Heart right ventricle (tissue), 16 donors: ENCODE measurements around the gene DND1. TPM values are rescaled to one million over a fixed set of nuclear protein-coding genes. Genes with fewer than 3 reads are reported as not detected.
A peak's percentile ranks its signal among the peaks of the same experiment; 100 is the strongest.
"Not testable (repeated sequence)": the region's sequence is repeated elsewhere in the genome, so short reads cannot be mapped to it uniquely, and the experiment has no call there.

ENCODE experiments used
- ATAC-seq, 8 donors: fragments of 200-7000 bp; cut with Tn5 transposase; one replicate each; pipeline ENCODE4 v1.9.1; 2020; ENCODE audit warnings: mild to moderate bottlenecking in 8 of 8, moderate library complexity in 8 of 8, moderate number of reproducible peaks in 1 of 8
- DNase-seq, 2 donors: peaks; one replicate each; pipeline ENCODE4 v3.0.0-alpha.2; 2020
- H3K27ac ChIP-seq, 10 donors: fragments of 200-600 bp; sonication (generic) in 2 of 10; one replicate each; pipeline versions ENCODE4 v1.5.0 to v1.8.0; 2020 to 2022; ENCODE audit warnings: mild to moderate bottlenecking in 3 of 10
- H3K27me3 ChIP-seq, 7 donors: fragments of 200-600 bp; one replicate each; pipeline ENCODE4 v1.8.0; 2021 to 2022; ENCODE audit warnings: mild to moderate bottlenecking in 2 of 7
- H3K36me3 ChIP-seq, 9 donors: fragments of 200-600 bp; sonication (generic) in 1 of 9; one replicate each; pipeline versions ENCODE4 v1.5.0 to v1.8.0; 2020 to 2022; ENCODE audit warnings: mild to moderate bottlenecking in 2 of 9
- H3K4me1 ChIP-seq, 9 donors: fragments of 200-600 bp; sonication (generic) in 1 of 9; one replicate each; pipeline versions ENCODE4 v1.5.0 to v1.8.0; 2020 to 2022; ENCODE audit warnings: mild to moderate bottlenecking in 4 of 9
- H3K4me3 ChIP-seq, 10 donors: fragments of 200-600 bp; sonication (generic) in 2 of 10; one replicate each; pipeline versions ENCODE4 v1.5.0 to v1.8.0; 2020 to 2022; ENCODE audit warnings: mild to moderate bottlenecking in 7 of 10, moderate library complexity in 2 of 10
- H3K9me3 ChIP-seq, 11 donors: fragments of 200-600 bp in 10 of 11; sonication (generic) in 2 of 11; one replicate each; pipeline versions ENCODE4 v1.5.0 to v1.8.0; 2013 to 2022; ENCODE audit warnings: mild to moderate bottlenecking in 2 of 11, control low read depth in 1 of 11, moderate library complexity in 1 of 11
- WGBS, 2 donors: extraction: QIAGEN DNeasy Blood & Tissue Kit; methylation state at CpG; one replicate each; pipeline ENCODE4 v1.1.7; 2013; ENCODE audit warnings: inconsistent platforms in 1 of 2; 5-methylcytosine and 5-hydroxymethylcytosine counted together
- intact Hi-C, 10 donors: fragments of 100-400 bp; cut with DNase I; formaldehyde crosslinking; loops; one replicate each; pipeline versions ENCODE4 v1.11.1 to v1.14.2; 2022
- polyA plus RNA-seq, 2 donors: library from polyadenylated mRNA; stranded (reverse); fragments of 200-250 nt; gene quantifications; one replicate each; pipeline ENCODE4 v1.2.3, GENCODE V29; 2013
- total RNA-seq, 10 donors: library from RNA; stranded (reverse); fragmentation: NEBNext Ultra II Directional in 3 of 10; extraction: Animal tissue kit (Norgen Biotek cat#: 25700) in 3 of 10; gene quantifications; one replicate each; pipeline versions ENCODE4 v1.2.1 to v1.2.4, GENCODE V29; 2021 to 2023
- TF ChIP-seq, protein P1 (sequence below), 9 donors: fragments of 200-600 bp; sonication (generic) in 2 of 9; IDR thresholded peaks; one replicate each; pipeline versions ENCODE4 v1.5.0 to v1.8.0; 2021 to 2022; ENCODE audit warnings: antibody characterized with exemption in 9 of 9, mild to moderate bottlenecking in 5 of 9, moderate library complexity in 1 of 9
- donor health status: Arrhythmogenic right ventricular cardiomyopathy.
- donor health status: ischemic (EF 13 %, LVEDD 7.1; RV severe dilation, severe dysfunction).
- donor health status: healthy with polysubstance abuse.
- donor health status: DM: no; HTN: yes; CAD: no.
- donor health status: DM: no; HTN: no; CAD: no.
- donor health status: ischemic (EF 25% LVEDD 6.9; RV normal size, moderate dysfunction).
- donor health status: ischemic (EF 25% LVEDD 5.7; RV mildly dilated, moderate dysfunction).
- donor health status: healthy.
- donor health status: DM: yes; HTN: yes; CAD: no.
- donor health status: Ischemic cardiomyopathy.
- donor health status: ischemic (EF 35%, LVEDD 5.7; RV mildly dilated, moderate dysfunction).
- donor health status: nonischemic (EF 11% LVEDD 7.7; RV severe dilation, severe dysfunction).
- donor health status: DM: yes; HTN: yes; CAD: no.
- donor health status: PGD.
- donor health status: ischemic (EF 29% LVEDD 5.4; RV normal size, mild dysfunction).
- donor health status: nonischemic (EF 23%, LVEDD 6.1; RV moderate dilation, normal function).

Gene DND1
- total and polyA plus RNA-seq, 12 donors, result 0.17 to 2.0 (median 0.34) TPM; not detected in 1

DNA sequence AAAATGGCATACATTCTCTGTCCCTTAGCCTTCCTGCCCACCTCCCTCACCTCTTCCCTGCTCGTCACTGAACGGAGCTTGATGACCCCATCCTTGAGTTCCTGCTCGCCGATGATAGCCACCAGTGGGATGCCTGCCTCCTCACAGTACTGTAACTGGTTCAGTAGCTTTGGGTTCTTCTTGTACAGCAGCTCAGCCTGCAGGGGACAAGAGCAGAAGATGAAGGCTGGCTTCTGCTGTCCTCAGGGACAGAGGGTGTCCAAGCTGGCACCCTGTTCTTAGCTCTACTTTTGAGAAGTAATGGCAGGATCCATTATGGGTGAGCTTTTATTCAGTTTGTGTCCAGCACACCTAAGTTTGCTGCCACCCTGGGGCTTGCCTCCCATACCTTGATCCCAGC, 1.3 kb upstream of the DND1 start:
- Histone ChIP-seq H3K27me3 (no peaks in the 10 kb centered on the region), H3K4me1 (no peaks in the 10 kb centered on the region), H3K9me3 (no peaks in the 10 kb centered on the region), H3K4me3 (no peak overlapping the region), H3K36me3 (peaks cover 0 to 98% (median 73%) of the 10 kb centered on the region in 9 donors), H3K27ac (no peak overlapping the region)
- no peak for ATAC-seq
- DNase-seq, result no peak
- intact Hi-C loops, result no loop called here
- TF ChIP-seq, protein P1, sequence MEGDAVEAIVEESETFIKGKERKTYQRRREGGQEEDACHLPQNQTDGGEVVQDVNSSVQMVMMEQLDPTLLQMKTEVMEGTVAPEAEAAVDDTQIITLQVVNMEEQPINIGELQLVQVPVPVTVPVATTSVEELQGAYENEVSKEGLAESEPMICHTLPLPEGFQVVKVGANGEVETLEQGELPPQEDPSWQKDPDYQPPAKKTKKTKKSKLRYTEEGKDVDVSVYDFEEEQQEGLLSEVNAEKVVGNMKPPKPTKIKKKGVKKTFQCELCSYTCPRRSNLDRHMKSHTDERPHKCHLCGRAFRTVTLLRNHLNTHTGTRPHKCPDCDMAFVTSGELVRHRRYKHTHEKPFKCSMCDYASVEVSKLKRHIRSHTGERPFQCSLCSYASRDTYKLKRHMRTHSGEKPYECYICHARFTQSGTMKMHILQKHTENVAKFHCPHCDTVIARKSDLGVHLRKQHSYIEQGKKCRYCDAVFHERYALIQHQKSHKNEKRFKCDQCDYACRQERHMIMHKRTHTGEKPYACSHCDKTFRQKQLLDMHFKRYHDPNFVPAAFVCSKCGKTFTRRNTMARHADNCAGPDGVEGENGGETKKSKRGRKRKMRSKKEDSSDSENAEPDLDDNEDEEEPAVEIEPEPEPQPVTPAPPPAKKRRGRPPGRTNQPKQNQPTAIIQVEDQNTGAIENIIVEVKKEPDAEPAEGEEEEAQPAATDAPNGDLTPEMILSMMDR (IDR thresholded peaks at IDR 0.05), result no peak
- WGBS, 2 donors, result 95 to 96% methylated on average over 4 of the region's 4 CpGs

- Histone ChIP-seq H3K4me3 (no peak overlapping the region), H3K36me3 (peaks cover 0 to 98% (median 75%) of the 10 kb centered on the region in 9 donors), H3K27ac (no peak overlapping the region), H3K27me3 (no peaks in the 10 kb centered on the region), H3K9me3 (no peaks in the 10 kb centered on the region), H3K4me1 (no peaks in the 10 kb centered on the region)
- WGBS, 2 donors, result 86 to 91% methylated on average over 2 of the region's 2 CpGs
- no peak for ATAC-seq
- TF ChIP-seq, protein P1 (IDR thresholded peaks at IDR 0.05), result no peak
- intact Hi-C loops, result no loop called here
- no peak for DNase-seq
These were observed 835 bp upstream of the DND1 start for GRCh38 chr5:140674211-140674610.

DNA sequence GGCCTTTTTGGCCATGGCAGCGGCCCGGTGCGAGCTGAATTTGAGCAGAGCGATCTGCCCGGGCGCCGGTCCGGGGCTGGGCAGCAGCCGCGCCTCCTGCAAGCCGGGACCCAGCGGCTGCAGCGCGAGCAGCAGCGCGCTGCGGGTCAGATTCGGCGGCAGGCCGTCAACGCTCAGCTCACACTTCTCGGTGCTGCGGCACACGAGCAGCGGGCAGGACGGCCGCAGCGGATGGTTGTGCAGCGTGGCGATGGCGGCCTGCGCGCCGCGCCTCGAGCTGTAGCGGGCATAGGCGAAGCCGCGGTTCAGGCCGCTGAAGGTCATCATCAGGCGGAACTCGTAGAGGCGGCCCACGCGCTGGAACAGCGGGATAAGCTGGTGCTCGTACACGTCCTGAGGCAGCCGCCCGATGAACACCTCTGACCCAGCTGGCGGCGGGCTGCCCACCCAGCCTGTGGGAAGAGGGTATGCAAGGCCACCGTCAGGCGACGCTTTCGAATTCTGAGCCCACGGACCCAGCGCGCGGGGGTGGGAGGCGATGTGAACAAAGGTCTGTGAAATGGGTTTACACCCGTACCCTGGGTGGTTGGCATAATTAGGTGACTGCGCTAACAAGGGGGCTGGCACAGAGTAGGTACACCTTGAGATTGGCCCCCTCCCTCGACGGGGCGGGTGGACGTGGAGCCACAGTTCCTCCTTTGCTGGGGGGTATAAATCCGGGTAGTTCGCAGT, 755 bp downstream of the DND1 start:
- H3K27ac ChIP-seq, result no peak overlapping the region
- ATAC-seq (peak in 6 of 8 donors; percentile 12 to 63 (median 44)), DNase-seq (peak; percentile 28 to 41)
- intact Hi-C loops, result no loop called here
- H3K36me3 ChIP-seq, result peaks cover 0 to 98% (median 79%) of the 10 kb centered on the region in 9 donors
- H3K4me1 ChIP-seq, result peaks cover 0 to 2% (median 0%) of the 10 kb centered on the region in 9 donors
- no peaks in the 10 kb centered on the region for H3K9me3 ChIP-seq
- H3K27me3 ChIP-seq, result no peaks in the 10 kb centered on the region
- TF ChIP-seq, protein P1 (IDR thresholded peaks at IDR 0.05), result no peak
- peak overlapping the region in 3 of 10 donors; percentile 15 to 24 (median 20) for H3K4me3 ChIP-seq
- WGBS, 2 donors, result 51 to 62% methylated on average over 68 to 70 of the region's 70 CpGs

DNA sequence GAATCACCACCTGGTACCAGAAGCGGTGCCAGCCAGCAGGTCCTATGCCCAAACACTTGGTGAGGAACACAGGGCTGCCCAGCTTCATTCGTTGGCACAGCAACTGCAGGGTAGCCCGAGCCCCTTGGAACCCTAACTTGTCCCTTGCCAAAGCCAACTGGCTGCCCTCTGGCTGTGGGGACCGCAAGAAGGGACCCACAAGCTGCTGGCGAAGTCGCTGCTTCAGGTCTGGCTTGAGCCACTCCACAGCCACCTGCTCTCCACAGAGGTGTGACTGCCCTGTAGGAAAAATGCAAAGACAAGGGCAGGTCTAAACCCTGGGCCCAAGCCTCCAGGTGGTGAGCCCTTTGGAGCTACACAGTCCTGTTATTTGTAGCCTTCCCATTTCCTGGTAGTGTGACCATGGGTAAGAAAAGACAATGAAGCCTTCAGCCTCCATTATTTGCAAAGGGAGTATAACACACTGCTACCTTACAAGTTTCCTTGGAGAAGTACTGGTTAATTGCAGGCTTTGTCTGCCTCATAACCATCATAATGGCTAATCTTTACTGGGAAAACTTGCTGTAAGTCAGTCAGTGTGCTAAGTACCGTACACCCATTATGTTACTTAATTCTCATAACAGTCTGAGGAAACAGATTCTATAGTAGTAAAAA, 1.8 kb downstream of the DND1 start:
- intact Hi-C loops, result no loop called here
- DNase-seq, result no peak
- Histone ChIP-seq H3K4me3 (no peak overlapping the region), H3K27me3 (no peaks in the 10 kb centered on the region), H3K27ac (no peak overlapping the region), H3K36me3 (peaks cover 0 to 96% (median 70%) of the 10 kb centered on the region in 9 donors), H3K9me3 (no peaks in the 10 kb centered on the region), H3K4me1 (peaks cover 0 to 12% (median 7%) of the 10 kb centered on the region in 9 donors)
- TF ChIP-seq, protein P1 (IDR thresholded peaks at IDR 0.05), result no peak
- ATAC-seq, result no peak
- WGBS, 2 donors, result 96% methylated on average over 6 of the region's 7 CpGs

DNA sequence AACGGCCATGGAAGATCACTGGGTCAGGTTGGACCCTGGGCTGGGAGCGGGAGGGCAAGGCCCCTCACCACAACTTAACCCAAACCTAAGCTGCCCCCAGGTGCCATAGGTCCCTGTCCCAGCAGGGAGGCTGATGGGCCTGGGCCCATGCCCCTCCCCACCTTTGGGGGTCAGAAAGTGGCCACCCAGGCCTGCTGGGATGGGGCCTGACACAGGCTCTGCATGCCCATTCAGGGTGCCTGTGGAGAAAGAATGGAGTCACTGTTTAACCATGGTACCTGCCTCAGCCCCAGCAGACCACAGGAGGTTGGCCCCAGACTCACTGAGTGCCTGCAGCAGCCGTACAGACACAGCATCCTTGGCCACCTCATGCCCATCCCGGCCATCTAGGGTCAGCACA, 2.3 kb downstream of the DND1 start:
- H3K4me3 ChIP-seq, DNase-seq, H3K27ac ChIP-seq, H3K27me3 ChIP-seq, H3K9me3 ChIP-seq, intact Hi-C loops: not testable (repeated sequence)
- 93 to 97% methylated on average over 3 to 4 of the region's 4 CpGs for WGBS, 2 donors
- Histone ChIP-seq H3K36me3 (peaks cover 0 to 91% (median 65%) of the 10 kb centered on the region in 9 donors), H3K4me1 (peaks cover 3 to 18% (median 12%) of the 10 kb centered on the region in 9 donors)
- peak in 2 of 8 donors; percentile 15 to 29 for ATAC-seq
